ENCODE data around the gene RNF14.
"Not testable (repeated sequence)": the region's sequence is repeated elsewhere in the genome, so short reads cannot be mapped to it uniquely, and the experiment has no call there.

Gene RNF14

GRCh38 chr5:142015781-142016533 is 47.1 kb downstream of the RNF14 start:
- DNase-seq (ENCODE audit: low spot score), result peak; percentile 13

- peak; percentile 20 for DNase-seq (ENCODE audit: low spot score)
Measured at GRCh38 chr5:142016556-142016955, 47.7 kb downstream of the RNF14 start.

GRCh38 chr5:142017832-142018427 is 49.0 kb downstream of the RNF14 start:
- peak; percentile 60 for DNase-seq (ENCODE audit: low spot score)

- DNase-seq (ENCODE audit: low spot score), result no peak
Measured at GRCh38 chr5:142020122-142020659, 51.3 kb downstream of the RNF14 start.

- DNase-seq (ENCODE audit: low spot score), result no peak
Measured at GRCh38 chr5:142023836-142024235, 54.9 kb downstream of the RNF14 start.

GRCh38 chr5:142024771-142025304 is 55.9 kb downstream of the RNF14 start:
- DNase-seq (ENCODE audit: low spot score), result peak; percentile 91

GRCh38 chr5:142025637-142026036 is 56.7 kb downstream of the RNF14 start:
- DNase-seq (ENCODE audit: low spot score), result no peak

- no peak for DNase-seq (ENCODE audit: low spot score)
Measured at GRCh38 chr5:142032150-142032549, 63.2 kb downstream of the RNF14 start.

GRCh38 chr5:142032747-142033631 is 64.1 kb downstream of the RNF14 start:
- no peak for DNase-seq (ENCODE audit: low spot score)

- not testable (repeated sequence) for DNase-seq (ENCODE audit: low spot score)
Measured at GRCh38 chr5:142033632-142034567, 65.0 kb downstream of the RNF14 start.

GRCh38 chr5:142034994-142035393 is 66.1 kb downstream of the RNF14 start:
- no peak for DNase-seq (ENCODE audit: low spot score)

- DNase-seq (ENCODE audit: low spot score), result no peak
Measured at GRCh38 chr5:142036918-142037317, 68.0 kb downstream of the RNF14 start.

GRCh38 chr5:142037599-142037998 is 68.7 kb downstream of the RNF14 start:
- not testable (repeated sequence) for DNase-seq (ENCODE audit: low spot score)

- DNase-seq (ENCODE audit: low spot score), result no peak
Measured at GRCh38 chr5:142038735-142039134, 69.8 kb downstream of the RNF14 start.

All from NAMALWA (cell line).